ENCODE measurements around the gene LDB2. TPM values are rescaled to one million over a fixed set of nuclear protein-coding genes. Genes with fewer than 3 reads are reported as not detected.

The LDB2 gene
- total and polyA plus RNA-seq, 8 donors, result 4.0 to 11.6 (median 5.9) TPM

DNA sequence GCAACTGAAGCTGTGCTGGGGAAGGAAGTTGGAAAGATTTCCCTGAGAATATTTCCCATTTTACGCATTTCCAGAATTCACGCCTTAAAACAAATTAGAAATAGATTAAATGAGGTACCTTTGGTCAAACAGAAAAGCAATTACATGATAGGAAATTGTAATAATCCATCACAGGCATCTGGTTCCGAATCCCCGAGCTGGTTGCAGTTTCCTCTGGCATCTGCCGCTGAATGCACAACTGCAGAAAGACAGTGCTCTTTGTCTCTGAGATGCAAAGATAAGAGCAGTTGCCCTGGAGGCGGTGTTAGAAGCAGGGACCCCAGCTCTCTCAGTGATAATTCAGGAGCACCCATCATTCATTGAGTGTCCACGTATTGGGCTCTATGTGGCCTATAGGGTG, 224.4 kb downstream of the LDB2 start:
- H3K9me3 ChIP-seq, result no peaks in the 10 kb centered on the region
- no peak for FAIRE-seq
- TF ChIP-seq, protein P1, sequence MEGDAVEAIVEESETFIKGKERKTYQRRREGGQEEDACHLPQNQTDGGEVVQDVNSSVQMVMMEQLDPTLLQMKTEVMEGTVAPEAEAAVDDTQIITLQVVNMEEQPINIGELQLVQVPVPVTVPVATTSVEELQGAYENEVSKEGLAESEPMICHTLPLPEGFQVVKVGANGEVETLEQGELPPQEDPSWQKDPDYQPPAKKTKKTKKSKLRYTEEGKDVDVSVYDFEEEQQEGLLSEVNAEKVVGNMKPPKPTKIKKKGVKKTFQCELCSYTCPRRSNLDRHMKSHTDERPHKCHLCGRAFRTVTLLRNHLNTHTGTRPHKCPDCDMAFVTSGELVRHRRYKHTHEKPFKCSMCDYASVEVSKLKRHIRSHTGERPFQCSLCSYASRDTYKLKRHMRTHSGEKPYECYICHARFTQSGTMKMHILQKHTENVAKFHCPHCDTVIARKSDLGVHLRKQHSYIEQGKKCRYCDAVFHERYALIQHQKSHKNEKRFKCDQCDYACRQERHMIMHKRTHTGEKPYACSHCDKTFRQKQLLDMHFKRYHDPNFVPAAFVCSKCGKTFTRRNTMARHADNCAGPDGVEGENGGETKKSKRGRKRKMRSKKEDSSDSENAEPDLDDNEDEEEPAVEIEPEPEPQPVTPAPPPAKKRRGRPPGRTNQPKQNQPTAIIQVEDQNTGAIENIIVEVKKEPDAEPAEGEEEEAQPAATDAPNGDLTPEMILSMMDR (IDR thresholded peaks at IDR 0.05), result no peak
- intact Hi-C loops (cut with DNase I), result no loop called here
- no peaks in the 10 kb centered on the region for H3K4me1 ChIP-seq
- H3K4me3 ChIP-seq, result no peak overlapping the region
- DNase-seq, result no peak
- no peak for ATAC-seq
- no peaks in the 10 kb centered on the region for H3K36me3 ChIP-seq
- 64 to 79% methylated on average over 7 of the region's 7 CpGs for WGBS, 2 donors
- no peak overlapping the region for H3K27ac ChIP-seq
- H3K27me3 ChIP-seq, result no peaks in the 10 kb centered on the region

DNA sequence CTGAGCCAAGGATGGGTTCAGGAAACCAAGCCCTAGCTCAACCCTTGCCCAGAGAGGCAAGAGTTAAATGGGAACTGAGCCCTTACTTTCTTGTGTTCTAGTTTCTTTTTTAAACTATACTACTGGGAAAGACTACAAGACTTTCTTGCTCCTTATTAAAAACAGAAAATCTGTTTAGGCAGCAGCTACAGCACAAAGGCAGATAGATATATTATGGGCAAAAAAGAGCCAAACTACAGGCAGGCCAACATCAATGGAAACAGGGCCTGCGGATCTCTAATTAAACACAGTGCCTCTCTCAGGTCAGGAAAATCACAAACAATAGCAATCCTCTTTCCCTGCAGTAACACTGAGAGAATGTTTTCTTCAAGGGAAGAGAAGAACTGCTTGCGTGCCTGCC, 226.0 kb downstream of the LDB2 start:
- no peak for ATAC-seq
- 67 to 83% methylated on average over 2 of the region's 2 CpGs for WGBS, 2 donors
- no peak for DNase-seq
- H3K4me3 ChIP-seq, result no peak overlapping the region
- FAIRE-seq, result no peak
- no peaks in the 10 kb centered on the region for H3K9me3 ChIP-seq
- H3K27me3 ChIP-seq, result no peaks in the 10 kb centered on the region
- intact Hi-C loops (cut with DNase I), result no loop called here
- H3K36me3 ChIP-seq, result no peaks in the 10 kb centered on the region
- TF ChIP-seq, protein P1 (IDR thresholded peaks at IDR 0.05), result no peak
- H3K4me1 ChIP-seq, result no peaks in the 10 kb centered on the region
- no peak overlapping the region for H3K27ac ChIP-seq

DNA sequence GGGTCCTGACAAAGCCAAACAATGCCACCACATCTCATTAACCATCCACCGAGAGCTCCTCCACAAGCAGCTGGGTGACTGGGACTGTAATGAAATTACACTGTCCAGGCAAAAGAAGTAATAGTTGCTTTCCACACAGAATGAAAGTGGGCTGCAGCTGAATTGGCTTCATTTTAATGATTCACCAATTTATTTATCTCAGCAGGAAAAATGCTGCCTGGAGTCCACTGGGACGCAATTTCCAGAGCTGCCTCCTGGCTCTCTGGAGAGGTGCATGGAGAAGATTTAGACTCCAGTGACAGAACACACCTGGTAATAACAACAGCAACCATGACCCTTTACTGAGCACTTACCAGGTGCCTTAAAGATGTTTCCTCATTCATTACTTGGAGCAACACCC, 226.7 kb downstream of the LDB2 start:
- no peak for FAIRE-seq
- intact Hi-C loops (cut with DNase I), result no loop called here
- DNase-seq, result no peak
- Histone ChIP-seq H3K27ac (no peak overlapping the region), H3K36me3 (no peaks in the 10 kb centered on the region), H3K4me3 (no peak overlapping the region), H3K27me3 (no peaks in the 10 kb centered on the region), H3K4me1 (no peaks in the 10 kb centered on the region), H3K9me3 (no peaks in the 10 kb centered on the region)
- ATAC-seq, result no peak
- TF ChIP-seq, protein P1 (IDR thresholded peaks at IDR 0.05), result no peak
- 51 to 71% methylated on average over 2 of the region's 2 CpGs for WGBS, 2 donors

DNA sequence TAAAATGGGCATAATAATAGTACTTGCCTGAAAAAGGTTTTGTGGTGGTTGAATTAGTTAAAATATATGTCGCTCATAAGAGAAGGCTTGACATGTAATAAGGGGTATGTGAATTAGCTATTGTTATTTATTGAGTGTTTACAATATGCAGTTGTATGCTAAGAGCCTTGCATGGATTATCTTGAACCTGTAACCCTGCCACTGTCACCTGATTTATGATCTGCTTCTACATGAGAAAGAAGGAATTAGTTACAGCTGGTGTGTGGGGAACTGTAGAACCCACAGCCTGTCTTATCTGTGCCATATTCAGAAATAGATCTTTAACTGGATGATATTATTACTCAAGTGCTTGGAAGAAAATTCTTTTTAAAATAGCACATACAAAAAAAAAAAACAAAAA, 227.7 kb downstream of the LDB2 start:
- Histone ChIP-seq H3K4me1 (no peaks in the 10 kb centered on the region), H3K4me3 (no peak overlapping the region), H3K27ac (no peak overlapping the region), H3K36me3 (no peaks in the 10 kb centered on the region), H3K27me3 (no peaks in the 10 kb centered on the region), H3K9me3 (no peaks in the 10 kb centered on the region)
- TF ChIP-seq, protein P1 (IDR thresholded peaks at IDR 0.05), result no peak
- intact Hi-C loops (cut with DNase I), result no loop called here
- FAIRE-seq (no peak), ATAC-seq (no peak), DNase-seq (no peak)
- WGBS, 2 donors, result 92 to 100% methylated on average over 1 of the region's 1 CpG

DNA sequence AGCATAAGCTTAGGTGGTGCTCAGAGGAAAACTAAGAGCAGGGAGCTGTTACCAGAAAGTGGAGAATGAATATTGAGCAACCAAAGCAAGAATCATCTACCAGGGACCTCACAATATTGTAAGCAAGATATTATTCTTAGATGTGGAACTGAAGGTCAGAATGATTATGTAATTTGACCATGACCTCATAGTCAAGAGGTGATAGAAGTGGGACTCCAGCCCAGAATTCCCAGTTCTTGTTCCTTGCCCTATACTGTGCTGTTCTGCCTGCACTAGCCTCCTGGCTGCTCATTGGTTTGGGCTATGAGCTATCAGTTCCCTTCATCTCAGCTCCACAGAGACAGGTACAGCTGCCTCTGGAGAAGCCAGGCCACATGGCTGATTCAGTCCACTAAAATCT, 229.4 kb downstream of the LDB2 start:
- H3K36me3 ChIP-seq, result no peaks in the 10 kb centered on the region
- H3K27me3 ChIP-seq, result no peaks in the 10 kb centered on the region
- ATAC-seq, result peak in 3 of 4 donors; percentile 32 to 61 (median 59)
- TF ChIP-seq, protein P1 (IDR thresholded peaks at IDR 0.05), result no peak
- no peak overlapping the region for H3K4me3 ChIP-seq
- FAIRE-seq, result no peak
- intact Hi-C loops (cut with DNase I), result no loop called here
- no peak overlapping the region for H3K27ac ChIP-seq
- H3K4me1 ChIP-seq, result no peaks in the 10 kb centered on the region
- DNase-seq, result no peak
- no peaks in the 10 kb centered on the region for H3K9me3 ChIP-seq

All from pancreas (tissue), 10 donors.